Fibroblast of pulmonary artery (primary cell): Measurements from ENCODE around the gene ACTL6B.
A peak's percentile ranks its signal among the peaks of the same experiment; 100 is the strongest.

Experiments used
- DNase-seq: peaks from one replicate; pipeline ENCODE4 v3.0.0-alpha.2; 2010; ENCODE audit warnings: low read depth
- H3K4me3 ChIP-seq: replicated peaks from 2 replicates; pipeline ENCODE4 v1.5.1; 2011; ENCODE audit warnings: low read depth, mild to moderate bottlenecking, control low read depth, low read length, moderate library complexity
- TF ChIP-seq, protein P1 (sequence below): IDR thresholded peaks from 2 replicates; pipeline ENCODE4 v1.5.1; 2011; ENCODE audit warnings: mild to moderate bottlenecking, control low read depth, low read length, inconsistent platforms; ENCODE audit errors: missing control alignments

ACTL6B gene

GRCh38 chr7:100692578-100692961, 36.3 kb upstream of the ACTL6B start:
- peak overlapping the region; percentile 79 for H3K4me3 ChIP-seq
- TF ChIP-seq, protein P1, sequence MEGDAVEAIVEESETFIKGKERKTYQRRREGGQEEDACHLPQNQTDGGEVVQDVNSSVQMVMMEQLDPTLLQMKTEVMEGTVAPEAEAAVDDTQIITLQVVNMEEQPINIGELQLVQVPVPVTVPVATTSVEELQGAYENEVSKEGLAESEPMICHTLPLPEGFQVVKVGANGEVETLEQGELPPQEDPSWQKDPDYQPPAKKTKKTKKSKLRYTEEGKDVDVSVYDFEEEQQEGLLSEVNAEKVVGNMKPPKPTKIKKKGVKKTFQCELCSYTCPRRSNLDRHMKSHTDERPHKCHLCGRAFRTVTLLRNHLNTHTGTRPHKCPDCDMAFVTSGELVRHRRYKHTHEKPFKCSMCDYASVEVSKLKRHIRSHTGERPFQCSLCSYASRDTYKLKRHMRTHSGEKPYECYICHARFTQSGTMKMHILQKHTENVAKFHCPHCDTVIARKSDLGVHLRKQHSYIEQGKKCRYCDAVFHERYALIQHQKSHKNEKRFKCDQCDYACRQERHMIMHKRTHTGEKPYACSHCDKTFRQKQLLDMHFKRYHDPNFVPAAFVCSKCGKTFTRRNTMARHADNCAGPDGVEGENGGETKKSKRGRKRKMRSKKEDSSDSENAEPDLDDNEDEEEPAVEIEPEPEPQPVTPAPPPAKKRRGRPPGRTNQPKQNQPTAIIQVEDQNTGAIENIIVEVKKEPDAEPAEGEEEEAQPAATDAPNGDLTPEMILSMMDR: no peak
- no peak for DNase-seq

GRCh38 chr7:100691676-100692577, 35.7 kb upstream of the ACTL6B start:
- TF ChIP-seq, protein P1: peak; percentile 82
- H3K4me3 ChIP-seq: peak overlapping the region; percentile 79
- peak; percentile 73 for DNase-seq

DNA sequence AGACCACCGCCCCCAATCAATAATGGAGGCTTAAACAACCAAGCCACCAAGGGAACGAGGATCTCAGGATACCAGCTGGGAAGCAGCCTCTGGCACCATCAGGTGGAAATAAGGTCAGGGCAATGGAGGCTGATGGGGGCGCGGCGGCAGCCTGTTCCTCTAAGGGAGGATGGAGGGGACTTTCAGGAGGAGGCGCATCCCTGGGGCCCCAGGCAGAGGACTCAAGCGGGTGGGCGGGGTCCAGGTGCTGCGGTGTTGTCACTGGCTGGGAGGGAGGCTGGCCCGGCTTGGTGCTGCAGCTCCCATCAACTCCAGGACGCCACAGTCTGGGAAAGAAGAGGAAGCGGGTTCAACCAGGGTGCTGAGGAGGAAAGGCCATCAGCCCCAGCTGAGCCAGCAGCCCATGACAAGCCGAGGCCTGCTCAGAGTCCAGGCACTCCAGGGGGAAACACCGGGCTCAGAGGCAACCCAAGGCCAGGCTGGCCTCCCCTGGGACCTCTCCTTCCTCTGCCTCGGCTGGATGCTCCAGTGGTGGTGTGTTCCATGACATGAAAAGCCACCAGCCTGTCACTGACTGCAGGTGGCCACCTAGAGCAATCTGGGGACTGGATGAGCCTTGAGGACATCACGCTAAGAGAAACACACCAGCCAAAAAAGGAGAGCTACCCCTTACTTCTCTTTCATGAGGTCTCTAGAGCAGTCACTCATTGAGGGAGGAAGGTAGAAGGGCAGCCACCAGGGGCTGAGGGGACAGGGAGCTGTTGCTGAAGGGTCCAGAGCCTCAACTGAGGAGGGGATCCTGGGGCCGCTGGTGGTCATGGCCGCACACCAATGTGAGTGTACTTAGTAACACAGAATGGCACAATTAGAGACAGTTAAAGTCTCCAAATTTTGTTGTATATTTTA, 33.2 kb upstream of the ACTL6B start:
- TF ChIP-seq, protein P1: no peak
- H3K4me3 ChIP-seq: no peak overlapping the region
- DNase-seq: no peak

GRCh38 chr7:100688326-100688860, 32.1 kb upstream of the ACTL6B start:
- H3K4me3 ChIP-seq: no peak overlapping the region
- no peak for DNase-seq
- TF ChIP-seq, protein P1: no peak

- H3K4me3 ChIP-seq: no peak overlapping the region
- DNase-seq: no peak
Observed at GRCh38 chr7:100687751-100688300, 31.6 kb upstream of the ACTL6B start.

DNA sequence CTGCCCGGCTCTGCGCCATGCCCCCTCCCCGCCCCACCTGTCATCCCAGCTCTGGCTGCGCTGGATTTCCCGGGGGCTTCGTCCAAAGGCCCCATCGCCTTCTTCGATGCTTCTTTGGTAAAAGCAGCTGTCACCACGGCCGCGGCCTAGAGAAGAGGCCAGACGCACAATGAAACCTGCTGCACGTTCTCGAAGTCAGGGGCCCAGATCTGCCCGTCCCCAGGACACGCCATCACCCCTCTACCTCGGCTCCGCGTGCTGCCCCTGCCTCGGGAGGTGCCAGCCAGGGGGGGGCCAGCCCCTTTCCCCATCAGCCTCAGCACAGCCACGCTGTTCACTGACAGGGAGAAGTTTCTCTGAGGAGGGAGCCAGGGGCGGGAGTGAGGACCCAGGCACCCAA, 31.0 kb upstream of the ACTL6B start:
- TF ChIP-seq, protein P1: no peak
- no peak overlapping the region for H3K4me3 ChIP-seq
- DNase-seq: no peak

More at GRCh38 chr7:100687751-100688300, 31.6 kb upstream of the ACTL6B start:
- TF ChIP-seq, protein P1: no peak
